Measurements from ENCODE around the gene CHD3.
"Not testable (repeated sequence)": the region's sequence is repeated elsewhere in the genome, so short reads cannot be mapped to it uniquely, and the experiment has no call there.

DNA sequence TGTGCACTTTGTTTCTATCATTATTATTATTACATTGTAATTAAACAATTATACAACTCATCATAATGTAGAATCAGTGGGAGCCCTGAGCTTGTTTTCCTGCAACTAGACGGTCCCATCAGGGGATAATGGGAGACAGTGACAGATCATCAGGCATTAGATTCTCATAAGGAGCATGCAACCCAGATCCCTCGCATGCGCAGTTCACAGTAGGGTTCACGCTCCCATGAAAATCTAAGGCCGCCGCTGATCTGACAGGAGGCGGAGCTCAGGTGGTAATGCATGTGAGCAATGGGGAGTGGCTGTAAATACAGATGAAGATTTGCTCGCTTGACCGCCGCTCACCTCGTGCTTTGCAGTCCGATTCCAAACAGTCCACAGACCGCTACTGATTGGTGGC lies 64.7 kb downstream of the CHD3 start:
- TF ChIP-seq POLR2A (IDR thresholded peaks at IDR 0.05; ENCODE audit: low read length); HDAC2 (IDR thresholded peaks at IDR 0.05); RNF2 (IDR thresholded peaks at IDR 0.05; ENCODE audit: borderline replicate concordance, low read depth); JUN (IDR thresholded peaks at IDR 0.05): not testable (repeated sequence)
- TF ChIP-seq, protein P1, sequence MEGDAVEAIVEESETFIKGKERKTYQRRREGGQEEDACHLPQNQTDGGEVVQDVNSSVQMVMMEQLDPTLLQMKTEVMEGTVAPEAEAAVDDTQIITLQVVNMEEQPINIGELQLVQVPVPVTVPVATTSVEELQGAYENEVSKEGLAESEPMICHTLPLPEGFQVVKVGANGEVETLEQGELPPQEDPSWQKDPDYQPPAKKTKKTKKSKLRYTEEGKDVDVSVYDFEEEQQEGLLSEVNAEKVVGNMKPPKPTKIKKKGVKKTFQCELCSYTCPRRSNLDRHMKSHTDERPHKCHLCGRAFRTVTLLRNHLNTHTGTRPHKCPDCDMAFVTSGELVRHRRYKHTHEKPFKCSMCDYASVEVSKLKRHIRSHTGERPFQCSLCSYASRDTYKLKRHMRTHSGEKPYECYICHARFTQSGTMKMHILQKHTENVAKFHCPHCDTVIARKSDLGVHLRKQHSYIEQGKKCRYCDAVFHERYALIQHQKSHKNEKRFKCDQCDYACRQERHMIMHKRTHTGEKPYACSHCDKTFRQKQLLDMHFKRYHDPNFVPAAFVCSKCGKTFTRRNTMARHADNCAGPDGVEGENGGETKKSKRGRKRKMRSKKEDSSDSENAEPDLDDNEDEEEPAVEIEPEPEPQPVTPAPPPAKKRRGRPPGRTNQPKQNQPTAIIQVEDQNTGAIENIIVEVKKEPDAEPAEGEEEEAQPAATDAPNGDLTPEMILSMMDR (IDR thresholded peaks at IDR 0.05) = not testable (repeated sequence)
- TF ChIP-seq, protein P2, sequence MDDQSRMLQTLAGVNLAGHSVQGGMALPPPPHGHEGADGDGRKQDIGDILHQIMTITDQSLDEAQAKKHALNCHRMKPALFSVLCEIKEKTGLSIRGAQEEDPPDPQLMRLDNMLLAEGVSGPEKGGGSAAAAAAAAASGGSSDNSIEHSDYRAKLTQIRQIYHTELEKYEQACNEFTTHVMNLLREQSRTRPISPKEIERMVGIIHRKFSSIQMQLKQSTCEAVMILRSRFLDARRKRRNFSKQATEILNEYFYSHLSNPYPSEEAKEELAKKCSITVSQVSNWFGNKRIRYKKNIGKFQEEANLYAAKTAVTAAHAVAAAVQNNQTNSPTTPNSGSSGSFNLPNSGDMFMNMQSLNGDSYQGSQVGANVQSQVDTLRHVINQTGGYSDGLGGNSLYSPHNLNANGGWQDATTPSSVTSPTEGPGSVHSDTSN (IDR thresholded peaks at IDR 0.05) = not testable (repeated sequence)
